ACHN (cell line): ENCODE measurements around the gene ADAT3.

Experiments
- DNase-seq: peaks from one replicate; pipeline ENCODE4 v3.0.0-alpha.2; 2015
- in situ Hi-C: cut with HindIII; loops from 2 replicates; pipeline ENCODE4 v1.10.0; 2017; ENCODE audit warnings: low sequenced_read_pairs, low pct_ligation_motif_present, low pct_unique_long_range_greater_than_20kb

The ADAT3 gene

GRCh38 chr19:1907563-1908363 lies 2.6 kb downstream of the ADAT3 start:
- no peak for DNase-seq
- in situ Hi-C loops = no loop called here

GRCh38 chr19:1908364-1908678 lies 3.1 kb downstream of the ADAT3 start:
- no peak for DNase-seq
- in situ Hi-C loops = no loop called here

GRCh38 chr19:1909761-1910080 lies 4.5 kb downstream of the ADAT3 start:
- in situ Hi-C loops = no loop called here
- DNase-seq = no peak

GRCh38 chr19:1910177-1910576 lies 5.0 kb downstream of the ADAT3 start:
- in situ Hi-C loops = no loop called here
- no peak for DNase-seq

GRCh38 chr19:1911098-1911497 lies 5.9 kb downstream of the ADAT3 start:
- in situ Hi-C loops = no loop called here
- DNase-seq = no peak

GRCh38 chr19:1911995-1912394 lies 6.8 kb downstream of the ADAT3 start:
- in situ Hi-C loops = no loop called here
- DNase-seq = no peak

- in situ Hi-C loops = no loop called here
Observed at GRCh38 chr19:1912760-1913505, 7.7 kb downstream of the ADAT3 start.

GRCh38 chr19:1913781-1914577 lies 8.8 kb downstream of the ADAT3 start:
- no peak for DNase-seq
- in situ Hi-C loops = no loop called here

More at GRCh38 chr19:1912760-1913505, 7.7 kb downstream of the ADAT3 start:
- no peak for DNase-seq

- DNase-seq = no peak
- in situ Hi-C loops = no loop called here
Observed at GRCh38 chr19:1914826-1915341, 9.7 kb downstream of the ADAT3 start.

GRCh38 chr19:1917146-1917545 lies 11.9 kb downstream of the ADAT3 start:
- in situ Hi-C loops = no loop called here
- no peak for DNase-seq

GRCh38 chr19:1917926-1918325 lies 12.7 kb downstream of the ADAT3 start:
- in situ Hi-C loops = no loop called here
- no peak for DNase-seq

- DNase-seq = no peak
- in situ Hi-C loops = no loop called here
Observed at GRCh38 chr19:1918975-1919374, 13.8 kb downstream of the ADAT3 start.

- in situ Hi-C loops = no loop called here
- DNase-seq = no peak
Observed at GRCh38 chr19:1920644-1921043, 15.4 kb downstream of the ADAT3 start.

GRCh38 chr19:1921326-1921725 lies 16.1 kb downstream of the ADAT3 start:
- DNase-seq = no peak
- in situ Hi-C loops = no loop called here

- no peak for DNase-seq
- in situ Hi-C loops = no loop called here
Observed at GRCh38 chr19:1921825-1922224, 16.6 kb downstream of the ADAT3 start.

GRCh38 chr19:1922803-1923202 lies 17.6 kb downstream of the ADAT3 start:
- in situ Hi-C loops = no loop called here
- DNase-seq = no peak

- in situ Hi-C loops = no loop called here
- no peak for DNase-seq
Observed at GRCh38 chr19:1923319-1923718, 18.1 kb downstream of the ADAT3 start.

- no peak for DNase-seq
- in situ Hi-C loops = no loop called here
Observed at GRCh38 chr19:1924320-1924961, 19.2 kb downstream of the ADAT3 start.

- in situ Hi-C loops = no loop called here
- no peak for DNase-seq
Observed at GRCh38 chr19:1925544-1925943, 20.3 kb downstream of the ADAT3 start.
